Measurements from ENCODE around the gene POTEJ.
"Not testable (repeated sequence)": the region's sequence is repeated elsewhere in the genome, so short reads cannot be mapped to it uniquely, and the experiment has no call there.

The POTEJ gene

DNA sequence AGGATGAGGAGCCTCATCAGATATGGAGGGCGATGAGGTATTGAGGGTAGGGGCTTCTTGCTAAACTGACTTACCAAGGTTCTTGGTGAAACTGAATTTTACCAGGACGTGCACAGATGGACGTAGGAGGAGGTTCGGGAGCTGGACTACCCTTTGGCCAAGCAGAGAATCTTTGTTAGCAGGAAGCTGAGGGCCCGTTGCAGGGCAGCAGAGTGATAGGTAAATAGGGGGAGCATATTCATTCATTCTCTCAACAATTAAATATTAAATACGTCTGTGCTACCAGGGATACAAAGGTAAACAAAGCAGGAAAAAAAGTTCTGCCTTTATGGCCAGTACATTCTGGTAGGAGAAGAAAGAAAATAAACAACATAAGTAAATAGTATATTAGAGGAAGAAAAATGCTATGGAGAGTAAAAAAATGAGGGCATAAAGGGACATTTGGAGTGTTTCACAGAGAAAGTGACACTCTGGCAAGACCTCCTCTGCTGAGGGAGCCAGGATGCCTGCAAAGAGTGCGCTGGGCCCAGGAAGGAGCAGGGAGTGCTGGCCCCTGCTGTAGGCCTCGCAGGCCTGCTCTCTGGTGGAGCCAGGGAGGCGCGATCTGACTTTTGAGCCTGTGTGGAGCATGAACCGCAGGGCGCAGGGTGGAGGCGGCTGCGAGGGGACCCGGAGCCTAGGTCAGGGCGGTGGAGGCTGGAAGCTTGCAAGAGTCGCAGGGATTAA, 2.8 kb upstream of the POTEJ start:
- DNase-seq: not testable (repeated sequence)

DNA sequence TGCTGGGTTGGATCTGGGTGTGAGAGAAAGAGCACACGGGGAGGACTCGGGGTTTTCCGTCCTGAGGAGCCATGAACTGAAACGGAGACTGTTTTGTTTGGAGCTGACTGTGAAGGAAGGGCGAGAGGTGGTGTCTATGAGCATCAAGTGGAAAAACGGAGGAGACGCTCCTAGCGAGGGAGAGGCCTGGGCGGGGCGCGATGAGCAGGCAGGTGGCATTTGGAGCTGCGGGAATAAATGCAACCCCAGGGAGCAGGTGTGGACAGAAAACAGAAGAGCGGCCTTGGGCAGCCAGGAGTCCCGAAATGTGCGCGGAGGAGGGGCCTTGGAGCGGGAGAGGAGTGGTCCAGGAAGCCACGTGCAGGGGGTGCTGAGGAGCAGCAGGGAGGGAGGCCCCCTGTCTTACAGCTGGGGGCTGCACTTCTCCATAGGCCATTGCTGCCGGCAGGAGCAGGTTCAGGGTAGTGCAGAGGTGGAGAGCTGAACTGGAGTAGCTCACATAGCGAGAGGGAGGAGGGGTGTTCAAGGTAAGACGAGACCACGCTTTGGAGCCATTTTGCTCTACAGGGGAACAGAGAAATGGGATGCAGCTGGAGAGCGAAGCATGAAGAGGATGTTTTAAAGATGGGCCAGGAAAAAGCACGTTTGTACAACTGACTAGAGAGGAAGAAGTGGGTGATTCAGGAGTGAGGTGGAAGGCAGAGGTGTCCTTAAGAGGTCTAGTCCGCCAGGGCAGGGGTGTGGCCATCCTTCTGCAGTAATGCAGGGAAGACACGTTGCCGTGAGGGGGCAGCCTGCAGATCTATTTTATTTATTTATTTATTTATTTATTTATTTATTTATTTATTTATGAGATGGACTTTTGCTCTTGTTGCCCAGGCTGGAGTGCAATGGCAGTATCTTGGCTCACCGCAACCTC, 2.0 kb upstream of the POTEJ start:
- DNase-seq: not testable (repeated sequence)

DNA sequence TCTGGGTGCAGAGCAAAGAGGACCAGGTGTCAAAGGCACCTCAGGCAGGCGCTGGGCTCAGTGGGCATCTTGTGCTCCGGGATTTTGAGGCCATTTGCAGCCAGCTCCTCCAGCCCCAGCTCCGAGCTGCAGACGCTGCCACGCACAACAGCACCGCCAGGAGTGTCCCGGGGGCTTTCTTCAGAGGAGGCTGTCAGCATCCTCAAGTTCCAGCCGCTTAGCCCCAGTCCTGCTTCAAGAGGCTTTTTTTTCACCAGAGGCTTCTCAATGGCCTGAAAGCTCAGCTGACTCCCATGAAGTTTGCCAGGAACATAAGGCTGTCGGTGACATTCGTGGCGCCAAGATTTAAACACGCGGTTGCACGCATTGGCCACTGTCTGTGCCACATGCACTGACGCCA, 754 bp upstream of the POTEJ start:
- DNase-seq: not testable (repeated sequence)

DNA sequence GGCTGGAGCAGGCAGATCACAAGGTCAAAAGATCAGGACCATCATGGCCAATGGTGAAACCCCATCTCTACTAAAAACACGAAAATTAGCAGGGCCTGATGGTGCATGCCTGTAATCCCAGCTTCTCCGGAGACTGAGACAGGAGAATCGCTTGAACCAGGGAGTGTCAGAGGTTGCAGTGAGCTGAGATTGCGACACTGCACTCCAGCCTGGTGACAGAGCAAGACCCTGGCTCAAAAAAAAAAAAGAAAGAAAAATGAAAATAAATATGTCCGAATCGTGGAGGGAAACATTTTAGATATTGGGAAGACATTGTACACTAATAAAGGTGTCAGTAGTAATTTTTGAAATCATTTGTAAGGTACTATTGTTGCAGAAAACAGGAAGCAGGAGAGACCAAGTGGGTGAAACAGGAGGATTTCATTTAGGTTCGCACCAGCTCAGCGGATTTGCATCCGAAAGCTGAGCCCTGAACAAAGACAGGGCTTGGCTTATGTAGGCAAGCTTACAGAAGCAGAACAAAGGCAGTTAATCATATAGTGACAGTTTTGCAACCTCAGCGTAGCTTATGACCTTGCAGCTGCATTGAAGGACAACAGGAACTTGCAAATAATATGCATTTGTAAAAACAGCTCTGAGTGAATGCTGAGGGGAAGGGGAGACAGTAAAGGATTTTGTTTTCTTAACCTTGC, 17.7 kb downstream of the POTEJ start:
- not testable (repeated sequence) for DNase-seq

DNA sequence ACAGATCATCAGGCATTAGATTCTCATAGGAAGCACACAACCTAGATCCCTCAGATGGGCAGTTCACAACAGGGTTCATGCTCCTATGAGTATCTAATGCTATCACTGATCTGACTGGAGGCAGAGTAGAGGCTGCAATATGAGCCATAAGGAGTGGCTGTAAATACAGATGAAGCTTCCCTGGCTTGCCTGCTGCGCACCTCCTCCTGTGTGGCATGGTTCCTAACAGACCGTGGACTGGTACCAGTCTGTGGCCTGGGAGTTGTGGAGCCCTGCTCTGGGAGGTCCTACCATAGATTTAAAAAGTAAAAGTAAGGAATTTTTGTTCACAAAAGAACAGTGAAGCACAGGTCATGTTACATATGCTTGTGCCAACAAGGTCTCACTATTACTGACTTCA, 27.7 kb downstream of the POTEJ start:
- not testable (repeated sequence) for DNase-seq

DNA sequence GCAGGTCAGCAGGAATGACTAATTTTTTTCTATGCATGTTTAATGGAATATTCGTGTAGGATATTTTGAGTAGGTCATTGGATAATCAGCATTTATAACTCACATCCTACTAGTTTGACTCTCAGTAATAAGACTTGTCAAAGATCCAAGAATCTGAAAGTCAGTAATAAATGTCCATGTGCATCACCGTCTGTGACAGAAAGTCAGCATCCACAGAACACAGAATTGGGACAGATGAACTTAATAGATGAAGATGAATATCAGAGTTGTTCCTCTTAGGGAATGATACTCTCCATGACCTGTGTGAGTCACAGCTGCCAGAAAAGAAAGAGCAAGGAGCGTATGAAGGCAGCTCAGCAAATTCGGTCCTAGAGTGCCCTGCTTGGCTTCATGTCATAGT, 30.4 kb downstream of the POTEJ start:
- DNase-seq: not testable (repeated sequence)

DNA sequence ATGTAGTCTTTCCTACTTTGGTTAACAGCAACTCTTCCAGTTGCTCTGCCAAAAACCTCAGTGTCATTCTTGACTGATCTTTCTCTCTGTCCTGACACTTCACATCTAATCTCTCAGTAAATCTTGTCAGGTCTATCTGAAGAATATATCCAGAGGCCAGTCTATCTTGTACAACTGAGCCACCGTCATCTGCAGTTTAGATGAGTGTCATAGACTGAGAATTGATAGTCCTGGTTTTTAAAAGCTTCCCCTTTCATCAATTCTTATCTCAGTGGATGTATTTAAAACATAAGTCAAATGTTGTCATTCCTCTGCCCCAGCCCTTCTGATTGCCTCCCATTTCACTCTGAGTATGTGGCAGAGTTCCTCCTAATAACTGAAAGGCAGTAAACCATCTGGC, 38.0 kb downstream of the POTEJ start:
- DNase-seq: not testable (repeated sequence)

DNA sequence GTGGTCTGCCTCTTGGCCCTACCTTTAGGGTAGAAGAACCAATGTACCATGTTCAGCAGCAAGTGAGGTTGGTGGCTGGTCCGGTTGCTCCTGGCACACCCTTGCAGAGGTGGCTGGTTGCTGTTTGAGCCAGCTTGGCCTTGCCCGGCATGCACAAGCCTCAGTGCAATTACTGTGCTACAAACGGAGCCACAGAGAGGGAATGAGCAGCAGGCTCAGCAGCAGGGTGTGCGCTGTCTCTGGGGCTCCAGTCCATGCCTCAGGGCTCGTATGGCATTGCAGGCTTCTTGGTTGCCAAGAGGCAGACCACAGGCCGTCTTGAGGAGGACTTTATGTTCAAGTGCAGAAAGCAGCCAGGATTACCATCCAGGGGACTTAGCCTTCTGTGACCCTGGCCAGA, 53.3 kb downstream of the POTEJ start:
- DNase-seq: not testable (repeated sequence)

DNA sequence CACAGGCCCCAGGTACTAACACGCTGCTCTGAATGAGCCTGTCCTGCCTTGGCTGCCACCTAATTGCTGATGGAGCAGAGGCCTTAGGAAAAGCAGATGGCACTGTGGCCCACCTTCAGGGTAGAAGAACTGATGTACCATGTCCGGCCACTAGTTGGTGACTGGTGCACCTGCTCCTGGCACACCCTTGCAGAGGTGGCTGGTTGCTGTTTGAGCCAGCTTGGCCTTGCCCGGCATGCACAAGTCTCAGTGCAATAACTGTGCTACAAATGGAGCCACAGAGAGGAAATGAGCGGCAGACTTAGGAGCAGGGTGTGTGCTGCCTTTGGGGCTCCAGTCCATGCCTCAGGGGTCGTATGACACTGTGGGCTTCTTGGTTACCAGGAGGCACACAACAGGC, 54.4 kb downstream of the POTEJ start:
- not testable (repeated sequence) for DNase-seq

DNA sequence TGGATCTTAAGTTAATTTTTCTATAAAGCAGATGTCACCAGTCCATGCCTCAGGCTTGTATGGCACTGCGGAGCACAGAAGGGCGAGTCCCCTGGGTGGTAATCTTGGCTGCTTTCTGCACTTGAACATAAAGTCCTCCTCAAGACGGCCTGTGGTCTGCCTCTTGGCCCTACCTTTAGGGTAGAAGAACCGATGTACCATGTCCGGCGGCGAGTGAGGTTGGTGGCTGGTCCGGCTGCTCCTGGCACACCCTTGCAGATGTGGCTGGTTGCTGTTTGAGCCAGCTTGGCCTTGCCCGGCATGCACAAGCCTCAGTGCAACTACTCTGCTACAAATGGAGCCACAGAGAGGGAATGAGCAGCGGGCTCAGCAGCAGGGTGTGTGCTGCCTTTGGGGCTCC, 56.3 kb downstream of the POTEJ start:
- DNase-seq: not testable (repeated sequence)

DNA sequence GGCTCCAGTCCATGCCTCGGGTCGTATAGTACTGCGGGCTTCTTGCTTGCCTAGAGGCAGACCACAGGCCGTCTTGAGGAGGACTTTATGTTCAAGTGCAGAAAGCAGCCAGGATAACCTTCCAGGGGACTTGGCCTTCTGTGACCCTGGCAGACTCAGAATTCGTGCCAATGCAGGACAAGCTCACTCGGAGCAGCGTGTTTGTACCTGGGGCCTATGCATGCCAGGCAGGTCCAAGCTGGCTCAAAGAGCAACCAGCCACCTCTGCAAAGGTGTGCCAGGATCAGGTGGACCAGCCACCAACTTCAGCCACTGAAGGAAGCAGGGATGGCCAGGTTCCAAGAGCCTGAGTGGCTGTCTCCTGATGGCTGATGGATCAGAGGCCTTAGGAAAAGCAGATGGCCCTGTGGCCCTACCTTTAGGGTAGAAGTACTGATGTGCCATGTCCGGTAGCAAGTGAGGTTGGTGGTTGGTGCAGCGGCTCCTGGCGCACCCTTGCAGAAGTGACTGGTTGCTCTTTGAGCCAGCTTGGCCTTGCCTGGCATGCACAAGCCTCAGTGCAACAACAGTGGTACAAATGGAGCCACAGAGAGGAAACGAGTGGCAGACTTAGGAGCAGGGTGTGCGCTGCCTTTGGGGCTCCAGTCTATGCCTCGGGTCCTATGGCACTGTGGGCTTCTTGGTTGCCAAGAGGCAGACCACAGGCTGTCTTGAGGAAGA, 58.9 kb downstream of the POTEJ start:
- DNase-seq: not testable (repeated sequence)

DNA sequence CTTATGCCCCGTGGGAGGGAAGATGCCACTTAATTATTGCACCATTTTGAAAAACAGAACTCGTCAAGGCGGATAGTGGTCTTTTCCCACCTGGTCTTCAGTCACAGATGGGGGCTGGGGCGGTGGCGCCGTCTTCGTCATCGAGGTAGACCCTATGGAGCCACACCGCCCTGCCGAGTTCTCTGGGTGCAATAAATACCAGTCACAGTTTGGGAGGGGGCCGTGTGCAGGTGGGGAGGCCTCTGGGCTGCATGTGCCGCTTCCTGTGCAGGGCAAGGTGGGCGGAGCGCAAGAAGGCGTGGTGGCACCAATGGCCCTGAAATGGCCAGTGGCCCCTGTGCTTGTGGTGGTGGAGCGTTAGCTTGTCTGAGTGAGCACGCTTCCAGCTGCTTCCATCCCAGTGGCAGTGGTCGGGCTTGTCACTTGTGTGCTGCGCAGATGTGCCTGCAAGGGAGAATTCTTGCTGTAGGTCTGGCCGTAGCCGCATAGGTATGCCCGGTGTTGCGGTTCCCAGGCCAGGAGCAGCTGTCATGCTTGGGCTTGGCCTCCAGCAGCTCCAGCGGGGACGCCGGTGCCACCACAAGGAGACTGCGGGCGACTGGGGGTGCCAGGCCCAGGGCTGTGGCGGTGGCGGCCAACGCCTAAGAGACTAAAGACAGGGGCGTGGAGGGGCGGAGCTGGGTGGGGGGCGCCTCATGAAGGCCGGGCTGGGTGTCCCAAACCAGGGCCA, 81.0 kb downstream of the POTEJ start:
- not testable (repeated sequence) for DNase-seq

DNA sequence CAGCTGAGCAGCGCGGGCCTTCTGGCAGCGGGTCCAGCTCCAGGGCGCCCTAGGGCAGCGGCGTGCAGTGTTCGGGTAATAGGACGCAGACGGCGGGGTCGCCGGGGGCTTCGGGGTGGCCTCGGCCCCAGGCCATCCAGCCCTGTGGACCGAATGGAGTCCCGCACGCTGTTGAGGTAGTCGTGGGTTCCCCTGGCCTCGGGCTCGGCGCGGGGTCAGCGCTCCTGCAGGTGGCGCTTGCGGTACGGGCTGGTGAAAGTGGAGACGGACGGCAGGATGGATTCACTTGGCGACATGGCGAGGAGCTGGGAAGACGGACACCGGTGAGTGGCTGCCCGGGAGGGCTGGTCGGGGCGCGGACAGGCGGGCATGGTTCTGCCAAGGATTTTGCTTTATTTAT, 82.2 kb downstream of the POTEJ start:
- DNase-seq: not testable (repeated sequence)

DNA sequence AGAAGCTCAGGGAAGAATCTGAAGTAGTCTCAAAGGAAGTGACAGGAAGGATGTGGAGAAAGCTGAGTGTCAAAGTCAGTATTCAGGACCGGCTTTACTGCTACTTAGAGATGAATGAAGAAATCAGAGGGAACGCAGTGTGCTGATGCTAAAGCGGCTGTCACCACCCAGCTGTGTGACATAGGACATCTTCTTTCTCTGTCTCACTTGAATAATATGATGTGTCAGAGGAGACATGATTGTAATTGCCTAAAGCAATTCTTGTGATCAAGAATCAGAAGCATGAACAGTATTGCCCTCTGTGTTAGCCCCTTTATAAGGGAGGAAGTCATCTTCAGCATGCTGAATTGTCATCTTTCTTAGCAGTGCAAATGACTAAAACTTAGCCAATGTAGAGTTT, 92.0 kb downstream of the POTEJ start:
- not testable (repeated sequence) for DNase-seq
